Measurements from ENCODE around the gene ZNF138. TPM values are rescaled to one million over a fixed set of nuclear protein-coding genes. Genes with fewer than 3 reads are reported as not detected.

ZNF138 gene
- 15.4 to 21.4 TPM (median 16.0 TPM) in 3 replicates for total RNA-seq (2021)
- Bru-seq, nascent RNA = percentile 83 among the genes with signal in this experiment
- long read RNA-seq, experiment 1, transcript ZNF138-203 (2 exons, 2,308 nt) = major isoform, 27 of 79 reads
- long read RNA-seq, experiment 1, transcript ZNF138-201 (4 exons, 1,141 nt) = minor isoform, 7 of 79 reads
- long read RNA-seq, experiment 1, transcript ZNF138-206 (4 exons, 2,230 nt) = minor isoform, 5 of 79 reads
- long read RNA-seq, experiment 1, transcript ZNF138-205 (3 exons, 1,066 nt) = minor isoform, 9 of 79 reads
- long read RNA-seq, experiment 1, partial matches to known transcripts = 2 of 79 reads
- long read RNA-seq, experiment 1, other reads (novel, unspliced or antisense) = 25 of 79 reads
- long read RNA-seq, experiment 2, transcript ZNF138-203 (2 exons, 2,308 nt) = major isoform, 7 of 23 reads
- long read RNA-seq, experiment 2, partial matches to known transcripts = 13 of 23 reads
- long read RNA-seq, experiment 2, other reads (novel, unspliced or antisense) = 2 of 23 reads
- long read RNA-seq, experiment 3, transcript ZNF138-205 (3 exons, 1,066 nt) = minor isoform, 5 of 22 reads
- long read RNA-seq, experiment 3, transcript ZNF138-203 (2 exons, 2,308 nt) = major isoform, 6 of 22 reads
- long read RNA-seq, experiment 3, partial matches to known transcripts = 0 of 22 reads
- long read RNA-seq, experiment 3, other reads (novel, unspliced or antisense) = 6 of 22 reads

GRCh38 chr7:64794171-64794844 lies at the start of gene ZNF138:
ZNF138 (plus strand) TSS chr7:64794428; CDS start chr7:64794569, 141 bp downstream.
- CTCF ChIA-PET = interaction anchor here (0.5 to 1.4 kb wide), 3 partner anchors 9 to 94 kb away, joined by 3 to 6 read pairs (median 3); no protein-coding TSS in a partner anchor
- Mint-ChIP-seq H3K4me1 (peaks cover 10% of the 10 kb centered on the region), H3K4me3 (peak within 1 kb of the TSS; percentile 95), H3K9me3 (peaks cover 12% of the 10 kb centered on the region), H3K36me3 (peaks cover 31% of the 10 kb centered on the region), H3K27me3 (ENCODE audit: low read depth) (no peaks in the 10 kb centered on the region; the same call in 1 of the 2 replicates), H3K27ac (peak within 1 kb of the TSS; percentile 98)
- DNase-seq (ENCODE audit: low spot score) (peak; percentile 89), ATAC-seq (peak; percentile 99)
- TF ChIP-seq ZNF512 (CRISPR knock-in tag; IDR thresholded peaks at IDR 0.05; ENCODE audit: borderline replicate concordance) = no peak
- peak; percentile 93 for TF ChIP-seq NFYB (CRISPR knock-in tag; conservative IDR thresholded peaks at IDR 0.05; ENCODE audit: low read depth)
- peak; percentile 61; the same call in 1 of the 2 replicates for TF ChIP-seq HMGXB4 (CRISPR knock-in tag; IDR thresholded peaks at IDR 0.05)
- 0 out of 2 replicates have a peak, but pooled peaks have one; percentile 67 for TF ChIP-seq CREM (CRISPR knock-in tag; IDR thresholded peaks at IDR 0.05)
- TF ChIP-seq JUN (CRISPR knock-in tag; IDR thresholded peaks at IDR 0.05) = 0 out of 2 replicates have a peak, but pooled peaks have one; percentile 45
- TF ChIP-seq GABPB1 (CRISPR knock-in tag; IDR thresholded peaks at IDR 0.05) = peak; percentile 64
- TF ChIP-seq SMAD4 (CRISPR knock-in tag; IDR thresholded peaks at IDR 0.05) = no peak
- POLR2A ChIA-PET = interaction anchor here (0.7 to 1.6 kb wide), 3 partner anchors 109 to 244 kb away, joined by 3 to 7 read pairs (median 3); partner anchors contain the start of genes ZNF107 and ZNF273

- Mint-ChIP-seq H3K4me1 (no peaks in the 10 kb centered on the region), H3K27ac (no peak overlapping the region), H3K36me3 (peaks cover 36% of the 10 kb centered on the region), H3K4me3 (no peak overlapping the region), H3K27me3 (ENCODE audit: low read depth) (no peaks in the 10 kb centered on the region; the same call in none of the 2 replicates), H3K9me3 (peaks cover 43% of the 10 kb centered on the region)
- no peak for ATAC-seq
- ChIA-PET CTCF (no interaction called here), POLR2A (no interaction called here)
- no peak for TF ChIP-seq FOXK1 (CRISPR knock-in tag; IDR thresholded peaks at IDR 0.05)
- no peak for TF ChIP-seq NR1H2 (CRISPR knock-in tag; IDR thresholded peaks at IDR 0.05)
- TF ChIP-seq ATF6 (CRISPR knock-in tag; IDR thresholded peaks at IDR 0.05) = no peak
- TF ChIP-seq EMX1 (CRISPR knock-in tag; IDR thresholded peaks at IDR 0.05) = no peak
- DNase-seq (ENCODE audit: low spot score) = no peak
Measured at GRCh38 chr7:64744680-64745079, 49.5 kb upstream of the ZNF138 start.

- Mint-ChIP-seq H3K27me3 (ENCODE audit: low read depth) (no peaks in the 10 kb centered on the region; the same call in 1 of the 2 replicates), H3K4me3 (no peak overlapping the region), H3K27ac (no peak overlapping the region), H3K36me3 (peaks cover 40% of the 10 kb centered on the region), H3K9me3 (peaks cover 50% of the 10 kb centered on the region), H3K4me1 (no peaks in the 10 kb centered on the region)
- ChIA-PET CTCF (no interaction called here), POLR2A (no interaction called here)
- no peak for ATAC-seq
- DNase-seq (ENCODE audit: low spot score) = no peak
- no peak for TF ChIP-seq ATF2 (CRISPR knock-in tag; IDR thresholded peaks at IDR 0.05; ENCODE audit: borderline replicate concordance, low read depth)
- TF ChIP-seq OVOL2 (CRISPR knock-in tag; IDR thresholded peaks at IDR 0.05; ENCODE audit: borderline replicate concordance) = no peak
- no peak for TF ChIP-seq ZNF396 (CRISPR knock-in tag; IDR thresholded peaks at IDR 0.05; ENCODE audit: borderline replicate concordance)
- TF ChIP-seq ZNF425 (CRISPR knock-in tag; conservative IDR thresholded peaks at IDR 0.05) = no peak
- TF ChIP-seq RORB (CRISPR knock-in tag; IDR thresholded peaks at IDR 0.05) = no peak
- TF ChIP-seq NFE2L1 (CRISPR knock-in tag; IDR thresholded peaks at IDR 0.05) = no peak
- no peak for TF ChIP-seq CREM (CRISPR knock-in tag; IDR thresholded peaks at IDR 0.05)
- no peak for TF ChIP-seq ESRRA (CRISPR knock-in tag; IDR thresholded peaks at IDR 0.05; ENCODE audit: borderline replicate concordance)
- TF ChIP-seq ZNF121 (CRISPR knock-in tag; IDR thresholded peaks at IDR 0.05) = no peak
Measured at GRCh38 chr7:64747802-64748201, 46.4 kb upstream of the ZNF138 start.
